ENCODE data around the gene DHX30.
A peak's percentile ranks its signal among the peaks of the same experiment; 100 is the strongest.
"Not testable (repeated sequence)": the region's sequence is repeated elsewhere in the genome, so short reads cannot be mapped to it uniquely, and the experiment has no call there.

DHX30 gene, protein sequence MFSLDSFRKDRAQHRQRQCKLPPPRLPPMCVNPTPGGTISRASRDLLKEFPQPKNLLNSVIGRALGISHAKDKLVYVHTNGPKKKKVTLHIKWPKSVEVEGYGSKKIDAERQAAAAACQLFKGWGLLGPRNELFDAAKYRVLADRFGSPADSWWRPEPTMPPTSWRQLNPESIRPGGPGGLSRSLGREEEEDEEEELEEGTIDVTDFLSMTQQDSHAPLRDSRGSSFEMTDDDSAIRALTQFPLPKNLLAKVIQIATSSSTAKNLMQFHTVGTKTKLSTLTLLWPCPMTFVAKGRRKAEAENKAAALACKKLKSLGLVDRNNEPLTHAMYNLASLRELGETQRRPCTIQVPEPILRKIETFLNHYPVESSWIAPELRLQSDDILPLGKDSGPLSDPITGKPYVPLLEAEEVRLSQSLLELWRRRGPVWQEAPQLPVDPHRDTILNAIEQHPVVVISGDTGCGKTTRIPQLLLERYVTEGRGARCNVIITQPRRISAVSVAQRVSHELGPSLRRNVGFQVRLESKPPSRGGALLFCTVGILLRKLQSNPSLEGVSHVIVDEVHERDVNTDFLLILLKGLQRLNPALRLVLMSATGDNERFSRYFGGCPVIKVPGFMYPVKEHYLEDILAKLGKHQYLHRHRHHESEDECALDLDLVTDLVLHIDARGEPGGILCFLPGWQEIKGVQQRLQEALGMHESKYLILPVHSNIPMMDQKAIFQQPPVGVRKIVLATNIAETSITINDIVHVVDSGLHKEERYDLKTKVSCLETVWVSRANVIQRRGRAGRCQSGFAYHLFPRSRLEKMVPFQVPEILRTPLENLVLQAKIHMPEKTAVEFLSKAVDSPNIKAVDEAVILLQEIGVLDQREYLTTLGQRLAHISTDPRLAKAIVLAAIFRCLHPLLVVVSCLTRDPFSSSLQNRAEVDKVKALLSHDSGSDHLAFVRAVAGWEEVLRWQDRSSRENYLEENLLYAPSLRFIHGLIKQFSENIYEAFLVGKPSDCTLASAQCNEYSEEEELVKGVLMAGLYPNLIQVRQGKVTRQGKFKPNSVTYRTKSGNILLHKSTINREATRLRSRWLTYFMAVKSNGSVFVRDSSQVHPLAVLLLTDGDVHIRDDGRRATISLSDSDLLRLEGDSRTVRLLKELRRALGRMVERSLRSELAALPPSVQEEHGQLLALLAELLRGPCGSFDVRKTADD

DNA sequence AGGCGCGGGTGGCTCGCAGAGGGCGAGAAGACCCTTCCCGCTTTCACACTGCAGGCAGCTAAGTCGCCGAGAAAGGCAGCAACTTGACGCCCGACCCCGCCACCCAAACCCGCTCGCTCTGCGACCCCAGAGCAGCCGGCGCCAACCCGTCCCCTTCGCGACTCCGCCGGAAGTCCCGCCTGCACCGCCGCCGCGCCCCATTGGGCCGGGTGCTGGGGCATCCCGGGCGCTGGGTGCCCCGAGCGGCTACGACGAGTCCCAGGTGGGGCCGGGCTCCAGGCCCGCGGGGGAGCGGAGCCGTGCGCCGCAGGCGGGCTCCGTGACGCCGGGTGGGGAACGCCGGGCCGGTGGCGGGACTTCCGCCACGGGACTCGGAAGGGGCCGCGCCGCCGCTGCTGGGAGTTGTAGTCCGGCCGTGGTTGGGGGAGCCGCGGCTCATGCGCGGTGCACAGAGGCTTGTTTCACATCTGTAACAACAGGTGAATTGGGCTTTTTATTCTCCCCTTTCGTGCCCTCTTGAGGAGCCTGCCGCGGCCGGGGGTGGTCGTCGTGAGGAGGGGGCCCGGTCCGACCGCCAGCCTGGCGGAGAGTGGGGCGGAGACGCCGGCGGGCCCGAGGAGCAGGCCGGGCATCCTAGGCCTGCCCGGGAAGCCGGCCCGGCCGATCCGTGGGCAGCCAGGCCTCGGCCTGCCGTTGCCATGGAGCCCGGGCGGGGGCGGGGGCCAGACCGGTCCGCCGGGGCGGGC lies at the start of gene DHX30:
Gene DHX30 (plus strand): TSS at position 405 of the 746 bp plus-strand sequence. CDS start 7,546 bp downstream, outside the sequence.
- DNase-seq = peak; percentile 92

DNA sequence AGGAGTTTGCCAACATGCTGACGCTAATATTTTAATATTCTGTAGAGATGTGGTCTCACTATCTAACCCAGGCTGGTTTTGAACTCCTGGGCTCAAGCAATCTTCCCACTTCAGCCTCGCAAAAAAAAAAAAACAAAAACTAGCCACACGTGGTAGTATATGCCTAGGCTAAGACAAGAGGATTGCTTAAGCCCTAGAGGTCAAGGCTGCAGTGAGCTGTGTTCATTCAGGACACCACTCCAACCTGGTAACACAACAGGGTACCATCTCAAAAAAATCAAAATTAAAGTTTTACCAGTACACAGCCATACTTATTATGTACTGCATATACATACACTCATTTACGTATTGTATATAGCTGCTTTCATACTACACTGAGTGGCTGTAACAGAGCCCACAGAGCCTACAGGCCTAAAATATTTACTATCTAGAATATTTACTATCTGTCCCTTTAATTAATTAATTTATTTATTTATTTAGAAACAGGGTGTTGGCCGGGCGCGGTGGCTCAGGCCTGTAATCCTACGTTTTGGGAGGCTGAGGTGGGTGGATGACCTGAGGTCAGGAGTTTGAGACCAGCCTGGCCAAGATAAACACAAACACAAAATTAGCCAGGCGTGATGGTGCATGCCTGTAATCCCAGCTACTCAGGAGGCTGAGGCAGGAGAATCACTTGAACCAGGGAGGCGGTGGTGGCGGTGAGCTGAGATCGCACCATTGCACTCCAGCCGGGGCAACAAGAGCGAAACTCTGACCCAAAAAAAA lies 44.5 kb upstream of the DHX30 start:
- DNase-seq = no peak

DNA sequence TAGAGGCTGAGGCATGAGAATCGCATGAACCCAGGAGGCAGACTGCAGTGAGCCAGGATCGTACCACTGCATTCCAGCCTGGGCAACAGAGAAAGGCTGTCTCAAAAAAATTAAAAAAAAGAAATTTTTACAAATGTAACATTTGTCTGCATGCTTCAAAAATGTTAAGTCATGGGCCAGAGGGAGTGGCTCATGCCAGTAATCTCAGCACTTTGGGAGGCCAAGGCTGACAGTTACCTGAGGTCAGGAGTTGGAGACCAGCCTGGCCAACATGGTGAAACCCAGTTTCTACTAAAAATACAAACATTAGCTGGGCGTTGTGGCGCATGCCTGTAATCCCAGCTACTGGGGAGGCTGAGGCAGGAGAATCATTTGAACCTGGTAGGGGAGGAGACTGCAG lies 42.7 kb upstream of the DHX30 start:
- DNase-seq = not testable (repeated sequence)

DNA sequence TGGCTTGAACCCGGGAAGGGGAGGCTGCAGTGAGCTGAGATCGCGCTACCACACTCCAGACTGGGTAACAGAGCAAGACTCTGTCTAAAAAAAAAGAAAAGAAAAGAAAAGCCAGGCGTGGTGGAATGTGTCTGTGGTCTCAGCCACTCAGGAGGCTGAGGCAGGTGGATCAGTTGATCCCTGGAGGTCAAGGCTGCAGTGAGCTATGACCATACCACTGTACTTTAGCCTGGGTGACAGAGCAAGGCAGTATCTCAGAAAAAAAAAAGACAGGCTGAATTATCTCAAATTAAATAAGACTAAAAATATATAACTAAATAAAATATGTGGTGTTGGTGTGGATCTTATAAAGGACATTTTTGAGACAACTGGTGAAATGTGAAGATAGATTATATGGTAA lies 41.9 kb upstream of the DHX30 start:
- no peak for DNase-seq

DNA sequence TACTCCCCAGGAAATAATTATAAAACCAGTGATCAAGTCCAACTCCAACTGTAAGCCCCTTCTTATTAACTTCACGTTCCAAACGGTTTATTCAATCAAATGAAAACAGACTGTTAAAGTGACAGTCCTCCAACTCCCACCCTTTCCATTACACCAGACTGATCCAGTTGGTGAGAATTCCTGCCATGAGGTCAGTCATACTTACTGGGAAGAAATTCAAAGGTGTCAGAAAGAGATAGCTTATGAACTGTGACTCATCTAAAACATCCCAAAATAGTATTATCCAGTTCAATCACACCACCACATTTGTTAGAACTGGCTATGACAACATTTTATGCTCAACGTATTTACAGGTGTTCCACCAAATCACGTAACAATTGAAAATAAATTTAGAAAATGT lies 40.7 kb upstream of the DHX30 start:
- no peak for DNase-seq

DNA sequence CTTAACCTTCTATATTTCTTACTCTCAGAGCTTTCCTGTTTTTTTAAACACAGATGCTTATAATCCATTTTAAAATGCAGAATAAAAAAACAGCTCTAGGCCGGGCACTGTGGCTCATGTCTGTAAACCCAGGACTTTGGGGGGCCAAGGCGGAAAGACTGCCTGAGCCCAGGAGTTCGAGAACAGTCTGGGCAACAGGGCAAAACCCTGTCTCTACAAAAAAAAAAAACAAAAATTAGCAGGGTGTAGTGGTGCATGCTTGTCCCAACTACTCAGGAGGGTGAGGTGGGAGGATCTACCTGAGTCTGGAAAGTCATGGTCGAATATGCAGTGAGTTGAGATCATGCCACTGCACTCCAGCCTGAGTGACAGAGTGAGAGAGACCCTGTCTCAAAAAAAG lies 36.8 kb upstream of the DHX30 start:
- no peak for DNase-seq

DNA sequence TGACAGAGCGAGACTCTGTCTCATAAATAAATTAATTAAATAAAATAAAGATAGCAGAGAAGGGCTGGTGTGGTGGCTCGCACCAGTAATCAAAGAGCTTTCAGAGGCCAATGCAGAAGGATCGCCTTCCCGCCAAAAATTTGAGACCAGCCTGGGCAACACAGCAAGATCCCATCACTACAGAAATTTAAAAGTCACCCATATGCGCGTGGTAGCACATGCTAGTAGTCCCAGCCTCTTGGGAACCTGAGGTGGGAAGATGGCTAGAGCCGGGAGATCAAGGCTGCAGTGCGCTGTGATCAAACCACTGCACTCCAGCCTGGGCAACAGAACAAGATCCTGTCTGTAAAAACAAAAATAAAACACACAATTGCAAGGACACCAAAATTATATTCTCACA lies 30.9 kb upstream of the DHX30 start:
- DNase-seq = no peak

DNA sequence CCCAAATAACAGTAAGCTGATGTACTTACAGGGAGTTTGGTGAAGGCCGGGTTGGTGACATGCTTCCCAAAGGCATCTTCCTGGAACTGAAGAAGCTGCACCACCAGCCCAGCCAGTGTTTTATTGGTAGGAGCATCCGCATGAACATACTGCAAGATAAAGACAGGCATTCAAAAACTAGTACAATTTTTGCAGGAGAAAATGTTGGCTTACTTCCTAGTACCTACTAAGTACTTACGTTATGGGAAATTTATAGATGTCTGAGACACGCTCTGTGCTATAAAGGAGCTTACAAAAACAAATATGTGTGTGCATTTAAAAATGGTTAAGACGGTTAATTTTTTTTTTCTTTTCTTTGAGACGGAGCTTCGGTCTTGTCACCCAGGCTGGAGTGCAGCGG lies 30.1 kb upstream of the DHX30 start:
- DNase-seq = no peak

DNA sequence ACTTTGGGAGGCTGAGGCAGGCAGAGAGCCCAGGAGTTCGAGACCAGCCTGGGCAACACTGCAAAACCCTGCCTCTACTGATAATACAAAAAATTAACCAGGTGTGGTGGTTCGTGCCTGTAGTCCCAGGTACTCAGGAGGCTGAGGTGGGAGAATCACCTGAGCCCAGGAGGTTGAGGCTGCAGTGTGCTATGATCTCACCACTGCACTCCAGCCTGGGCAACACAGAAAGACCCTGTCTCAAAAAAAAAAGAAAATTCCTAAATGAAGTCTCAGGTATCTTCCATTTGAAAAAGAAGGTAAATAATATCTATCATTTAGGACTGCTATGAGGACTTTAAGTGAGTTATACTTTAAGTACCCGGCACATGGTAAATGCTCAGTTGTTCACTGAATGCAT lies 24.2 kb upstream of the DHX30 start:
- DNase-seq = no peak

DNA sequence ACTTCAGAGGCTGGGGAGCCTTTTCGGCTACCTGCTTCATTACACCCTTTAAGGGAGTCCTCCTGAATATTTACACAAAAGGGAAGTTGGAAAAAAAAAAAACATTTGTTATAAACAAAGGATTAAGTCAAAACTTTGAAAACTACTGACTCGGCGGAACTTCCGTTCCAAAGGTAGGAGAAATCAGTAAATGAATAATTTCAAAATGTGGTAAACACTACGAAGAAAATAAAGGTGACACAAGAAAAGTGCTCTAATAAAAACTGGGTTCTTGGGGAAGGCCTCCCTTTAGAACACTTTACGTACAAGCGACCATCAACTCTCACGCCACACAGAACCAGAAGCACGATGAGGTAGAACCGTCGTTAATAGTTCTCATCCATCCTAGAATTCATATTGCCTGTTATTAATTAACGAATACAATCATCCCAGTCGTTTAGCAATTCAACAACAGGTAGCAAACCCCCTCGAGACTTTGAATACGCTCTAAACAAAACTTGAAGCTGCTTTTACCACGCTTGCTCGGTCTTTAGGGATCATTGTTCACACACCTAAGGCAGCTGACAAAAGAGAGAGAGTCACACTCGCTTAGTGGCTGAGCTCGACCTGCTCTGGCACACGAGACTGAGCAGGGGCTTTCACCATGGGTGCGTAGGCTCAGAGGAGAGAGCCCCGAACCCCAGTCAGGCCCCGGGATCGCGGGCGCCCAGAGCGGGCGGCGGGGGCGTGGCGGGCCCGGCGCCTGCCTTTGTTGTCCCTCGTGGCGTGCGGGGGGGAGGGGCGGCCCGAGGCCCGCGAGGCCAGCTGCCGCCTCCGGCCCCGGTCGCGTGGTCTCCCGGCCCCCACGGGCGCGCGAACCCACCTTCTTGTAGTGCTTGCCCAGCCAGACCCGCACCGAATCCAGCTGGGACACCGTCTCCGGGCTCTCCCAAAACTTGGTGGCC lies 21.9 kb upstream of the DHX30 start:
- DNase-seq = peak; percentile 72

DNA sequence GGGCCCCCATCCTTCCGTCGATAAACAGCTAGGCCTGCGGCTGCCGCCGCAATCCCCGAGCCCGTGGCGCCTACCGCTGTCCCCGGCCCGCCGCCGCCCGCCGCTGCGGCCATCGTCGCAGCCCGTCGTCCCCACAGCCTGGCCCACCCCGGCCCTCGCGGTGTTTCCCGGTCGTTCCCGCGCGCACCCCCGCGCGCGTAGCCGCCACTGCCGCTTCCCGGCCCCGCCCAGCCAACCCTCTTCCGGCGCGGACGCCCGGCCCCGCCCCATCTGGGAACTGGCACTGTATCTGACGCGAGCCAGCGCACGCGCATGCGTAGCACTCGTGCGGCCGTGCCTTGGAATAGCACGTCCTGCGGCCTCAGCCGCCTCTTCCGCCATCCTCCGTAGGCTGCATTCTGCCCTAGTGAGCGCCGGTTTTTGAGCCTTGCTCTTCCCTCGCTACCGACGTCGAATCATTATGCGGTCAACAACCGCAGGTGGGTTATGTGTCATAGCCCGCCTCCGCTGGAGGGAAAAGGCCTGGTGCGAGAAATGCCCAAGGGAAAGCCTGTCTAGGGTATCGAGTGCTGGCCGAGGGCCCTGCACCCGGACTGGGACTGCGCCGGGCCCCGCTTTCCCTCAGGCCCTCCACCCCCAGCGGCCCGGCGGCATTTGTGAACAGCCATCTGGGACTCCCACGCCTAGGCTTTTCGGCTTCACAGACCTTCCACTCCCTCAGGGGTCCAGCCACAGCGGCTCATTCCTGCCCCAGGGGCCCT lies 21.1 kb upstream of the DHX30 start, which contains the start of gene SMARCC1:
Gene SMARCC1 (minus strand): TSS at position 209 of the 761 bp plus-strand sequence. CDS start 96 bp downstream, at position 113.
- peak; percentile 98 for DNase-seq

DNA sequence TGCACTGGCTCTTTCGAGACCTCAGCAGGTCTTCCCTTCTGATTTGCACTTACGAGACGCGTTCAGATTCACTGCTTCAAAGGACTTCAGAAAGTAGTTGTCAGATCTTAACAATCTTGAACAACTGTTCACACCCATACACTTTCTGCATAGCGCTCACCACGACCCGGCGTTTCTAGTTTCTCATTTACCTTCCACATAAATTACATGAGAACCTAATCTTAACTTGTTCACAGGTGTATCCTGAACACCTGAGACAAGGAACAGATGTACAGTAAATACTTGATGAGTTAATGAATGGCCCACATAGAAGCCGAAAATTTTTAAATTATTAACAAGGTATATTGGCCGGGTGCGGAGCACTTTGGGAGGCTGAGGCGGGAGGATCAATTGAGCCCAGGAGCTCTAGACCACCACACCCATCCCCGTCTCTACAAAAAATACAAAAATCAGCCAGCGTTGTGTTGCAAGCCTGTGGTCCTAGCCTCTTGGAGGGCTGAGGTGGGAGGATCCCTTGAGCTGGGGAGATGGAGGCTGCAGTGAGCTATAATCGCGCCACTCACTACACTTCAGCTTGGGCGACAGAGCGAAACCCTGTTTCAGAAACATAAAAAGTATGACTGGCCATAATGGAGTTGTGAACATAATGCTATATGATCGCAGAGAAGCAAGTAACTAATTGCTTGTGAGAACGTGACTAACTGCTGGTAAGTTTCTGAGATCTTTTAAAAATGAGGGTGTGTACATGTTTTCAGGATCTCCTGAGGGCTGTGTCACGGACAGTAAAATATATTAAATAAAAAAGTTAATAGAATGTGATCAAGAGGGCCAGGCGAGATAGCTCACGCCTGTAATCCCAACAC lies 20.3 kb upstream of the DHX30 start:
- peak; percentile 22 for DNase-seq

DNA sequence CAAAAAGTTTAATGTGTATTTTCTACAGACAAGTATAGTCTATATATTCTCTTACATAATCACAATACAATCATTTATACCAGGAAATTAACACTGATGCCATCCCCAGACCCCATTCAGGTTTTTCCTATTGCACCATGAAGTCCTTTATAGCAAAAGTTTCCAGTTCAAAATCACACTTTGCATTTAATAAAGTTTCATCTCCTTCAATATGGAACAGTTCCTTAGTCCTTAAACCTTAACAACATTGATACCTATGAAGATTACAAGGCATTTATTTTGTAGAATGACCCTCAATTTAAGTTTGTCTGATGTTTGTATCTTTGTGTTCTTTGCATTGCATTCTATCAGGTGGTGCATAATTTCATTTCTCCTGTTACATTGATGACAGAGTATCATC lies 19.3 kb upstream of the DHX30 start:
- no peak for DNase-seq

DNA sequence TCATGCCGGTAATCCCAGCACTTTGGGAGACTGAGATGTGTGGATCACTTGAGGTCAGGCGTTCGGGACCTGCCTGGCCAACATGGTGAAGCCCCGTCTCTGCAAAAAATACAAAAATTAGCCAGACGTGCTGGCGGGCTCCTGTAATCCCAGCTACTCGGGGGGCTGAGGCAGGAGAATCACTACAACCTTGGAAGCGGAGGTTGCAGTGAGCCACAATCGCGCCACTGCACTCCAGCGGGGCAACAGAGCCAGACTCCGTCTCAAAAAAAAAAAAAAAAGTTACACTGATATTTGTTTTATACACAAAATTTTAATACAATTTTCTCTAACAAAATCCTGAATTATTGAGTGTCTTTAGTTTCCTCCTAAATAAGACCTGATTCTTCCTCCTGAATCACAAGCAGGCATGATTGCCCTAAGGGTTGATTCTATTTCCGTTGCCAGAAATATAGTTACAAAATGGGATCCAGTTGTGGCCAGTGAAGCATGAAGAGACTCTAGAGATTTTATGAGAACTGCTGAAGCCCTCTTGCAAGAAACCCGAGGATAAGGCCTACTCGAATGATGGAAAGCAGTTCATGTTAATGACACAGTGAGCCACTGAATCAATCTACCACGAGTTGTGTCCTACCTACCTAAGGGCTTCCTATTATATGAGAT lies 11.6 kb upstream of the DHX30 start:
- DNase-seq = no peak

DNA sequence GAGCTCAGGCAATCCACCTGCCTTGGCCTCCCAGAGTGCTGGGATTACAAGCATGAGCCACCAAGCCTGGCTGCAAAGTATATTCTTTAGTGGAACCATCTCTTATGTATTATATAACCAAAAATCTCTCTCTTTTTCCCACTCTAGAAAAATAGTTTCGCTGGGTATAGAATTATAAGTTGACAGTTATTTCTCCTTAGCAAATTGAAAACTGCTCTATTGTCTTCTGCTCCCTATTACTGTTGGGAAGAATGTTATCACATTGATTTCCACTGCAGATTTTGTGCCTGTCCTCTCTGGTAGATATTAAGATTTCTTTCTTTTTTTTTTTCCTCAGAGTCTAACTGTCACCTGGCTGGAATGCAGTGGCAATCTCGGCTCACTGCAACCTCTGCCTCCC lies 10.2 kb upstream of the DHX30 start:
- DNase-seq = no peak

DNA sequence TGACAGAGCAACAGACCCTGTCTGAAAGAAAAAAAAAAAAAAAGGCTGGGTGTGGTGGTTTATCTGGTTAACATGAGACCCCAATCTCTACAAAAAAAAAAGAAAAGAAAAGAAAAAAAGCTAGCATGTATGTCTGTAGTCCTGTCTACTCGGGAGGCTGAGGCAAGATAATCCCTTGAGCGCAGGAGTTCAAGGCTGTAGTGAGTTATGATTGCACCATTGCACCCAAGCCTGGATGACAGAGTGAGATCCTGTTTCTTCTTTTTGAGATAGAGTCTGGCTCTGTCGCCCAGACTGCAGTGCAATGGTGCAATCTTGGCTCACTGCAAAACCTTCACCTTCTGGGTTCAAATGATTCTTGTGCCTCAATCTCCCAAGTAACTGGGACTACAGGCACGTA lies 8.4 kb upstream of the DHX30 start:
- peak; percentile 74 for DNase-seq

DNA sequence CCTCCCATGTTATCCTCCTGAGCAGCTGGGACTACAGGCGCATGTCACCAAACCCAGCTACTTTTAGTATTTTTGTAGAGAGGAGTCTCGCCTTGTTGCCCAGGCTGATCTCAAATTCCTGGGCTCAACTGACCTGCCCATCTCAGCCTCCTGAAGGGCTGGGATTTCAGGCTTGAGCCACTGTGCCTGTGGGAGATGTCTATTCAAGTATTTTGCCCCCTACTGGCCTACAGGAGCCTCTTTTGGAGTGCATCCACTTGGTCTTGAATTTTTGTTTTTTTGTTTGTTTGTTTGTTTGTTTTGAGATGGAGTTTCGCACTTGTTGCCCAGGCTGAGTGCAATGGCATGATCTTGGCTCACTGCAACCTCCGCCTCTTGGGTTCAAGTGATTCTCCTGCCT lies 3.2 kb upstream of the DHX30 start:
- DNase-seq = peak; percentile 60

DNA sequence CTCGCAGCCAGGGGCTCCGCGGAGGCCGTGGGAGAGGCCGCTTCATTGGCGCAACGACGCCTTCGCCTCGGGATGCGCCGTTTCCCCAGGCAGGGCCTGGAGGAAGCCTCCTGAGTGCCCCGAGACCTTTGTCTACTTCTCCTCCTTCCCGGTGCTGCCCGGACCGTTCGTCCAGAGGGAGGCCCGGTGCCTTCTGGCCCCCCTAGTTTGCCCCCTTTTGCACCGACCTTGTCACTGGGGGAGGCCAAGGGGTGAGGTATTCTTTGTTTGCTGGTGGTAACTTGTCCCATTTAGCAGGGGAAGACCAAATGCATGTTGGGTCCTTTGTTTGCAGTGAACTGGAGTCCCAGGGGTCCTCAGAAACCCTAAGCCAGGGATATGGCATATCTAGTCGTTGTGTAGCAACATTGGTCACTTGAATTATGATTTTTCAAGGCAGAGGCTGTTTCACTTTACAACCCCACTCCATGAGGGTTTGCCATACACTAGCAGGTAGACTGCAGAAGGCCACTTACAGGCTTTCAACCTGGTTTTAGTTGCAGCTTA lies 615 bp downstream of the DHX30 start:
- peak; percentile 35 for DNase-seq
